B cell (primary cell): Measurements from ENCODE around the gene NEO1. TPM values are rescaled to one million over a fixed set of nuclear protein-coding genes. Genes with fewer than 3 reads are reported as not detected.

ENCODE experiments used
- ATAC-seq: fragments of 200-7000 bp; cut with Tn5 transposase; one replicate; pipeline ENCODE4 v1.10.0; 2021; ENCODE audit warnings: low read depth, mild to moderate bottlenecking, moderate number of reproducible peaks, moderate library complexity
- CTCF ChIA-PET: fragments of 350-600 bp; sonication (Branson Sonifier 250); formaldehyde crosslinking; loops from one replicate; lab custom pipeline; 2021; ENCODE audit warnings: antibody characterized with exemption, inconsistent platforms; lab: Charles Lee
- POLR2A ChIA-PET: fragments of 350-600 bp; sonication (Branson Sonifier 250); formaldehyde crosslinking; loops from one replicate; lab custom pipeline; 2021; ENCODE audit warnings: antibody characterized with exemption; lab: Charles Lee
- DNase-seq: peaks from one replicate; pipeline ENCODE4 v3.0.0; 2013
- H2AFZ ChIP-seq: 2 replicates; pipeline ENCODE4 v1.6.1; 2012; ENCODE audit warnings: mild to moderate bottlenecking, low read depth, low read length; ENCODE audit not compliant: insufficient read depth, poor library complexity, severe bottlenecking
- H3K27ac ChIP-seq, 2 donors: 1 replicate in 1 of 2; 2 replicates in 1 of 2; pipeline ENCODE4 v1.5.1; 2012 to 2013; ENCODE audit warnings: low read length in 2 of 2, mild to moderate bottlenecking in 2 of 2, moderate library complexity in 1 of 2
- H3K27me3 ChIP-seq, 4 experiments: fragments of 200-600 bp in 1 of 4; sonication (generic) in 1 of 4; replicated peaks in 1 of 4; 1 replicate in 2 of 4; 2 replicates in 2 of 4; pipeline versions ENCODE4 v1.6.1 to v1.7.0; 2013 to 2016; ENCODE audit warnings: low read length in 3 of 4, mild to moderate bottlenecking in 2 of 4, mixed read lengths in 1 of 4, moderate library complexity in 1 of 4; ENCODE audit not compliant: insufficient read depth in 4 of 4, control insufficient read depth in 3 of 4; ENCODE audit errors: control extremely low read depth in 1 of 4
- H3K36me3 ChIP-seq, 2 experiments: replicated peaks in 1 of 2; 1 replicate in 1 of 2; 2 replicates in 1 of 2; pipeline versions ENCODE4 v1.6.1 to v1.7.1; 2013; ENCODE audit warnings: low read length in 1 of 2; ENCODE audit not compliant: insufficient read depth in 2 of 2, control insufficient read depth in 1 of 2; ENCODE audit errors: control extremely low read depth in 1 of 2, extremely low read depth in 1 of 2
- H3K4me1 ChIP-seq, 2 donors: fragments of 200-600 bp in 1 of 2; sonication (generic) in 1 of 2; 1 replicate in 1 of 2; 2 replicates in 1 of 2; pipeline versions ENCODE4 v1.5.1 to v1.6.1; 2013 to 2017; ENCODE audit warnings: low read length in 2 of 2; ENCODE audit not compliant: control insufficient read depth in 2 of 2, insufficient read depth in 2 of 2
- H3K4me2 ChIP-seq: replicated peaks from 2 replicates; pipeline ENCODE3; 2012; ENCODE audit warnings: mild to moderate bottlenecking, low read depth, low read length; ENCODE audit not compliant: poor library complexity, severe bottlenecking
- H3K4me3 ChIP-seq, 5 experiments: fragments of 200-600 bp in 1 of 5; sonication (generic) in 1 of 5; 1 replicate in 3 of 5; 2 replicates in 2 of 5; pipeline versions ENCODE4 v1.5.1 to v1.7.0; 2011 to 2016; ENCODE audit warnings: low read length in 4 of 5, mild to moderate bottlenecking in 4 of 5, low read depth in 2 of 5, control low read depth in 1 of 5, moderate library complexity in 1 of 5; ENCODE audit not compliant: insufficient read depth in 1 of 5; ENCODE audit errors: control extremely low read depth in 1 of 5, extremely low read depth in 1 of 5
- H3K79me2 ChIP-seq: fragments of 200-600 bp; sonication (generic); one replicate; pipeline ENCODE4 v1.6.0; 2016; ENCODE audit warnings: low read length; ENCODE audit not compliant: control insufficient read depth, insufficient read depth
- H3K9ac ChIP-seq: fragments of 200-600 bp; sonication (generic); 2 replicates; pipeline ENCODE4 v1.6.1; 2017; ENCODE audit warnings: mild to moderate bottlenecking, low read length, moderate library complexity
- H3K9me3 ChIP-seq, 3 donors: one replicate each; pipeline versions ENCODE4 v1.6.1 to v1.7.1; 2013; ENCODE audit warnings: low read length in 2 of 3; ENCODE audit not compliant: control insufficient read depth in 2 of 3, insufficient read depth in 1 of 3; ENCODE audit errors: control extremely low read depth in 1 of 3
- H4K20me1 ChIP-seq: 2 replicates; pipeline ENCODE4 v1.6.0; 2012; ENCODE audit warnings: mild to moderate bottlenecking, low read length; ENCODE audit not compliant: insufficient read depth, control insufficient read depth, poor library complexity, severe bottlenecking
- H3K27ac Mint-ChIP-seq: one replicate; pipeline ENCODE4 v1.8.0; 2021; ENCODE audit warnings: mixed read lengths
- H3K27me3 Mint-ChIP-seq: one replicate; pipeline ENCODE4 v1.8.0; 2021; ENCODE audit warnings: mixed read lengths
- H3K4me1 Mint-ChIP-seq: one replicate; pipeline ENCODE4 v1.8.0; 2021; ENCODE audit warnings: mixed read lengths
- H3K4me3 Mint-ChIP-seq: one replicate; pipeline ENCODE4 v1.8.0; 2021; ENCODE audit warnings: mixed read lengths
- H3K9me3 Mint-ChIP-seq: one replicate; pipeline ENCODE4 v1.8.0; 2022; ENCODE audit warnings: mixed read lengths; ENCODE audit not compliant: insufficient read depth
- CTCF ChIP-seq: fragments of 200-600 bp; IDR thresholded peaks from one replicate; pipeline ENCODE4 v1.8.0; 2022; ENCODE audit warnings: antibody characterized with exemption, mild to moderate bottlenecking
- EZH2 ChIP-seq: IDR thresholded peaks from 2 replicates; pipeline ENCODE4 v1.6.1; 2012; ENCODE audit warnings: borderline replicate concordance, low read depth, mild to moderate bottlenecking, moderate library complexity, low read length; ENCODE audit not compliant: insufficient read depth, poor library complexity, severe bottlenecking
- WGBS: methylation state at CpG from one replicate; pipeline ENCODE4 v1.1.5; 2013; ENCODE audit warnings: missing lambda C conversion rate; ENCODE audit not compliant: insufficient coverage; 5-methylcytosine and 5-hydroxymethylcytosine counted together
- intact Hi-C: fragments of 100-400 bp; cut with micrococcal nuclease; formaldehyde crosslinking; loops from one replicate; pipeline ENCODE4 v1.10.0; 2022
- polyA plus RNA-seq: library from polyadenylated mRNA; depleted of rRNA; stranded (reverse); fragments of >200 nt; gene quantifications from 2 replicates; pipeline ENCODE4 v1.2.3, GENCODE V29; 2012
- total RNA-seq, 2 donors: library from RNA; stranded (reverse); fragments of 120-200 nt in 1 of 2; gene quantifications; 1 replicate in 1 of 2; 2 replicates in 1 of 2; pipeline versions ENCODE4 v1.2.3 to v1.2.4, GENCODE V29; 2013 to 2022

The NEO1 gene
- total and polyA plus RNA-seq, 2 donors (not counting 1 experiment from before 2014, with no cell fraction given), result 1.3 to 3.9 TPM

- no peak overlapping the region for H2AFZ ChIP-seq
- no peaks in the 10 kb centered on the region for H3K36me3 ChIP-seq
- H4K20me1 ChIP-seq, result no peaks in the 10 kb centered on the region
- POLR2A ChIA-PET, result no interaction called here
- TF ChIP-seq EZH2, result no peak
- no peak for TF ChIP-seq CTCF
- no CpG with 5 or more reads among the region's 3 CpGs for WGBS
- ATAC-seq (no peak), DNase-seq (no peak)
- H3K4me1 ChIP-seq, result no peaks in the 10 kb centered on the region
- peaks cover 25% of the 10 kb centered on the region for H3K27me3 Mint-ChIP-seq
- no peak overlapping the region for H3K4me3 ChIP-seq
- no peaks in the 10 kb centered on the region for H3K9me3 Mint-ChIP-seq
- no peak overlapping the region for H3K27ac ChIP-seq
- H3K4me1 Mint-ChIP-seq, result no peaks in the 10 kb centered on the region
- no peaks in the 10 kb centered on the region for H3K79me2 ChIP-seq
- no peak overlapping the region for H3K27ac Mint-ChIP-seq
- CTCF ChIA-PET, result no interaction called here
- H3K9me3 ChIP-seq, result no peaks in the 10 kb centered on the region
- peaks cover 0 to 4% (median 0%) of the 10 kb centered on the region in 4 experiments for H3K27me3 ChIP-seq
- H3K9ac ChIP-seq, result no peak overlapping the region
- H3K4me3 Mint-ChIP-seq, result no peak overlapping the region
- intact Hi-C loops, result no loop called here
- no peak overlapping the region for H3K4me2 ChIP-seq
These were observed 57.5 kb downstream of the NEO1 start for GRCh38 chr15:73109765-73110164.

GRCh38 chr15:73110201-73110600, 57.9 kb downstream of the NEO1 start:
- Mint-ChIP-seq H3K27ac (no peak overlapping the region), H3K4me3 (no peak overlapping the region), H3K27me3 (peaks cover 25% of the 10 kb centered on the region), H3K4me1 (no peaks in the 10 kb centered on the region), H3K9me3 (no peaks in the 10 kb centered on the region)
- H3K4me2 ChIP-seq, result no peak overlapping the region
- H3K4me1 ChIP-seq, result no peaks in the 10 kb centered on the region
- H3K27ac ChIP-seq, result no peak overlapping the region
- no peaks in the 10 kb centered on the region for H3K36me3 ChIP-seq
- CTCF ChIA-PET, result no interaction called here
- H3K27me3 ChIP-seq, result peaks cover 0 to 4% (median 0%) of the 10 kb centered on the region in 4 experiments
- no peaks in the 10 kb centered on the region for H3K9me3 ChIP-seq
- no peak for ATAC-seq
- intact Hi-C loops, result no loop called here
- H3K4me3 ChIP-seq, result no peak overlapping the region
- TF ChIP-seq CTCF, result no peak
- TF ChIP-seq EZH2, result no peak
- no peak for DNase-seq
- H2AFZ ChIP-seq, result no peak overlapping the region
- no peaks in the 10 kb centered on the region for H3K79me2 ChIP-seq
- POLR2A ChIA-PET, result no interaction called here
- no CpG with 5 or more reads among the region's 1 CpG for WGBS
- no peaks in the 10 kb centered on the region for H4K20me1 ChIP-seq
- no peak overlapping the region for H3K9ac ChIP-seq
